Lower leg skin (tissue), 4 donors: Measurements from ENCODE around the gene DMRTB1. TPM values are rescaled to one million over a fixed set of nuclear protein-coding genes. Genes with fewer than 3 reads are reported as not detected.

Experiments used
- DNase-seq, 2 donors: peaks; one replicate each; pipeline ENCODE4 v3.0.0-alpha.2; 2019; ENCODE audit warnings: low spot score in 2 of 2
- H3K4me3 ChIP-seq: fragments of 200-600 bp; sonication (generic); 2 replicates; pipeline ENCODE4 v1.5.1; 2017; ENCODE audit warnings: mild to moderate bottlenecking, low read depth; ENCODE audit not compliant: poor library complexity, severe bottlenecking
- POLR2A ChIP-seq, 2 donors: fragments of 450-650 bp; IDR thresholded peaks; one replicate each; pipeline ENCODE4 v1.6.1; 2016 to 2017; ENCODE audit warnings: antibody characterized with exemption in 2 of 2, mild to moderate bottlenecking in 1 of 2, moderate library complexity in 1 of 2
- WGBS, 2 donors: methylation state at CpG; one replicate each; pipeline ENCODE4 v1.1.5; 2018; 5-methylcytosine and 5-hydroxymethylcytosine counted together
- intact Hi-C: fragments of 100-400 bp; cut with DNase I; formaldehyde crosslinking; loops from one replicate; pipeline ENCODE4 v1.15.0; 2023; ENCODE audit warnings: low total_unique reads
- total RNA-seq, 4 donors: library from RNA; depleted of rRNA; stranded (reverse); fragments of >200 nt; gene quantifications; one replicate each; pipeline ENCODE4 v1.1.0, GENCODE V29; 2016
- TF ChIP-seq, protein P1 (sequence below), 3 donors: fragments of 450-650 bp; IDR thresholded peaks; one replicate each; pipeline ENCODE4 v1.5.1; 2016; ENCODE audit warnings: antibody characterized with exemption in 3 of 3, mild to moderate bottlenecking in 3 of 3, moderate library complexity in 2 of 3

Gene DMRTB1
- total RNA-seq, 4 donors from 2014 or later = not detected

DNA sequence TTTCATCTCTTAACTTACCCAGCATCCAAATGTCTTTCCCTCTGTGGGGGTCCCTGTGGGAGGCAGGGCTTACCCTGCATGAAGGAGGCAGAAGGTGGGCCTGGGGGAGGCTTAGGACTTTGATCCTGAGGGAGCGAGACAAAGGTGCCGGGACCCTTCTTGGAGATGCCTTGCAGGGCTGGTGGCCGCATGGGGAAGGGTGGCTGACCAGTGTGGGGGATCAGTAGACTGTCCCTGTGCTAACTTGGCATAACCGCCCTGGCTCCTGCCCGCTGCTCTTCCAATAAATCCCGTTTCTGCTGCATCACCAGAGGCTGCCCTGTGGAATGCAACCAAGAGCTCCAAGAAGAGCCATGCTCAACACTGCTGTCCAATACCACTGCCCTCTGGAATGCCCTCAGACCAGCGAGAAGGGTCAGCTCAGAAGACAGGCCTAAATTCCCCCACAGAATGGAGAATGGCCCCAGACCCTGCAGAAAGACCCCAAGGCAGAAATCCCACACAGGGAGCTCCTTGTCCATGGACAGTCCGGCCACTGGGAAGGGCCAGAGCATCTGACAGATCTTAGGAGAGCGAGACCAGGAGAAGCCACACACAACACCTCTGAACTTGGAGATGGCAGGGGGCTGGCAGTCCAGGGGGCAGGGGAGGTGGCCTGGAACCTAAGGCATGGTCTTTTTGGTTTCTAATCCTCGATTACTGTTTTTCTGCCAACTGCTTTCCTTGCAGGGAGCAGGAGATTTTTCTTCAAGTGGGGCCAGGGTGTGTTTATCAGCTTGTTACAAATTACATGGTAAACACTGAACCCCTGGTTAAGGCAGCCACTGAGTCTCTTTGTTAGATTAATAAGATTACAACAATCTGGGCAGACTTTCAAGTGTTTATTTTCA, 46.7 kb upstream of the DMRTB1 start:
- DNase-seq = peak in 1 of 2 donors; percentile 70
- H3K4me3 ChIP-seq = no peak overlapping the region
- TF ChIP-seq, protein P1, sequence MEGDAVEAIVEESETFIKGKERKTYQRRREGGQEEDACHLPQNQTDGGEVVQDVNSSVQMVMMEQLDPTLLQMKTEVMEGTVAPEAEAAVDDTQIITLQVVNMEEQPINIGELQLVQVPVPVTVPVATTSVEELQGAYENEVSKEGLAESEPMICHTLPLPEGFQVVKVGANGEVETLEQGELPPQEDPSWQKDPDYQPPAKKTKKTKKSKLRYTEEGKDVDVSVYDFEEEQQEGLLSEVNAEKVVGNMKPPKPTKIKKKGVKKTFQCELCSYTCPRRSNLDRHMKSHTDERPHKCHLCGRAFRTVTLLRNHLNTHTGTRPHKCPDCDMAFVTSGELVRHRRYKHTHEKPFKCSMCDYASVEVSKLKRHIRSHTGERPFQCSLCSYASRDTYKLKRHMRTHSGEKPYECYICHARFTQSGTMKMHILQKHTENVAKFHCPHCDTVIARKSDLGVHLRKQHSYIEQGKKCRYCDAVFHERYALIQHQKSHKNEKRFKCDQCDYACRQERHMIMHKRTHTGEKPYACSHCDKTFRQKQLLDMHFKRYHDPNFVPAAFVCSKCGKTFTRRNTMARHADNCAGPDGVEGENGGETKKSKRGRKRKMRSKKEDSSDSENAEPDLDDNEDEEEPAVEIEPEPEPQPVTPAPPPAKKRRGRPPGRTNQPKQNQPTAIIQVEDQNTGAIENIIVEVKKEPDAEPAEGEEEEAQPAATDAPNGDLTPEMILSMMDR (IDR thresholded peaks at IDR 0.05) = no peak
- no peak for TF ChIP-seq POLR2A (IDR thresholded peaks at IDR 0.05)
- 89% methylated on average over 10 of the region's 10 CpGs for WGBS, 2 donors
- intact Hi-C loops = no loop called here

DNA sequence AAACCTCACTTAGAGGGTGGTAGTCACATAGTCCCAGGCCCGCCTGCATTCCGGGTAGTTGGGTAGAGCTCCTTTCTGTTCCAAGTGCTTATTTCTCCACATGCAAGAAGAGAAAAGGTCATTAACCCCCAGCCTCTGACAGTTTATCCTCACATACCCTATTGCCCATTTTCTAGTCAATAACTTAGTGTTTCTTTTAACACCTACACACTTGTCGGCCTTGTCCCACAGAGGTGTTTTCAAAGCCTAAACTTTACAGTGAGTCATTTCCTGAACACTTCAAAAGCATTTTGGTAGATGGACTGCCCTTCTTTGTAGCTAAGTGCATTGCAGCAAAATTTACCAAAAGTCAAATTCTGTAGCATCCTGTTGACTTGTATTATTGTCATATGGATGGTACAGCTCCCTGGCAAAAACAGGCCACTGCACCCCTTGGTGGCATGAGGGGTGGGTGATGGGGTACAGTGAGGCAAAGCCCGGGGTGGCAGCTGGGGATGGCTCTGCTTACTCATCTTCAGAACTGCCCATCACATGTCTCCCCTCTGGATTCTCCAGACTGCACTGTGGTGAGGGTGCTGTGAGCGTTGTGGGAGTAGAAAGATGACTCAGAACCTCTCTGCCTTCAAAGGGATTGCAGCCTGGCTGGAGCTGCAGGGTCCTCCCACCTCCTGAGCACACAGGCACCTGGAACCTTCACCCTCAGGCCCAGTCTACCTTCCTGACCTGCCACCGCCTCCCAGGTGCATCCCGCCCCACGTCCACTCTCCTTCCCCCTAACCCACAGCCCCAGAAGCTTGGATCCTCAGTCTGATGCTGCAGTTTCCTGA, 45.8 kb upstream of the DMRTB1 start:
- WGBS, 2 donors = 75 to 82% methylated on average over 8 of the region's 8 CpGs
- intact Hi-C loops = no loop called here
- no peak overlapping the region for H3K4me3 ChIP-seq
- no peak for TF ChIP-seq POLR2A (IDR thresholded peaks at IDR 0.05)
- TF ChIP-seq, protein P1 (IDR thresholded peaks at IDR 0.05) = no peak
- DNase-seq = peak in 1 of 2 donors; percentile 77

DNA sequence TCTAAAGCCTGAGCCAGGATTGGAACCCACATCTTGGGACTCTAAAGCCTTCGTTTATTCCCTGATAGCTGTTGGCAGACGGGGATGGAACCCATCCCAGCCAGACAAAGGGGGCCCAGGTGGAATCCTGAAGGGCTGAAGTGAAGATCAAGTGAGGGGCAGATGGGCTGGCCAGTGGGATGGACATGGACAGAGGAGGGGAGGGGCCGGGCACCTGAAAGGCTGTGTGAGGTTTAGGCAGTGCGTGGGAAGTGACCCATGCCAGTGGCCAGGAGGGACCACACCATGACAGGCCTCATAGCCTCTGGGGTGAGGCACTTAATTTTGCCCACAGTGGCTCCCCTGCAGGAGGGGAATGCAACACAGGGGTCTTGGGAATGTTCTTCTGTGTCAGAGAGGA, 44.6 kb upstream of the DMRTB1 start:
- TF ChIP-seq, protein P1 (IDR thresholded peaks at IDR 0.05) = no peak
- TF ChIP-seq POLR2A (IDR thresholded peaks at IDR 0.05) = no peak
- 94 to 96% methylated on average over 4 of the region's 4 CpGs for WGBS, 2 donors
- no peak overlapping the region for H3K4me3 ChIP-seq
- peak in 1 of 2 donors; percentile 81 for DNase-seq
- intact Hi-C loops = no loop called here

DNA sequence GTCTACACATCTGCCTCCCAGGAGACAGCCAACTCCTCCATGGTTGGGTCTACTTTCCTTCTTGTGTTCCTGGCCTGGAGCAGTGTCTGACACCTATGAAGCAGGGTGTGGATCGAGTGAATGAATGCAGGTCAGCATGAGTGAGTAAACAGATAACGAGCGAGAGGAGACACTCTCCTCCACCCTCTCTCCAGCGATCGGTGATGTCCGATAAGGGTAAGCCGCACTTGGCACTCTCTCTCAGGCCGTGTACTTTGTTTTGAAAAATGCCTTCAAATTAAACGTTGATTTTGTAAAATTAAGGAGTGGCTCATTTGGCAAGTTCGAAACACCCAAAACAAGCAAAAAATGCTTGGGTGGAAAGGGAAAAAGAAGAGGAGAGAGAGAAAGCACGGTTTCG, 43.8 kb upstream of the DMRTB1 start:
- intact Hi-C loops = no loop called here
- 86 to 89% methylated on average over 12 of the region's 12 CpGs for WGBS, 2 donors
- TF ChIP-seq, protein P1 (IDR thresholded peaks at IDR 0.05) = no peak
- TF ChIP-seq POLR2A (IDR thresholded peaks at IDR 0.05) = no peak

DNA sequence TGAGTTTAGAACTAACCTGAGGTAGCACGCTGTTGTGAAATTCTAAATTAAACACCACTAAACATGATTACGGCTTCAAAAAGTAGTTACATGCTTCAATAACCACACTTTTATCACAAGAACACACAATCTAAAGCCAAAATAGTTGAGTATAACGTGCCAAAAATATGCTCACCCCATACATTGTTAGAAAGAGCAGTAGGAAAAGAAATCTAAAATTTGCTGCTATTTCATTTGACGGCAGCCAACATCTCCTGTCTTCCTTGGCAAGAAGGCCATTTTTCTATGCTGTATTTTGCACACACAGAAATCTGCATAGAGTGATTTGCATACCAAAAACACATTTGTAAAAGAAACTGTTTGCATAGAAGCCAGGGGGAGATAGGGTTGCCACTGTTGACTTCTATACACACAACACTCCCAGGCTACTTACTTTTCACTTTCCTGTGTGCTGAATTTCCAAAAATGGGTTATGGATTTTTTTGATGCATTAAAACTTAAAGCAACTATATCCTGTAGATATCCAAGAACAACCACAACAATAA, 42.9 kb upstream of the DMRTB1 start:
- intact Hi-C loops = no loop called here
- no peak for TF ChIP-seq POLR2A (IDR thresholded peaks at IDR 0.05)
- TF ChIP-seq, protein P1 (IDR thresholded peaks at IDR 0.05) = no peak
- DNase-seq = no peak
- H3K4me3 ChIP-seq = no peak overlapping the region
- WGBS, 2 donors = 68 to 72% methylated on average over 4 of the region's 4 CpGs

More for the DNA sequence above, 43.8 kb upstream of the DMRTB1 start:
- peak in 1 of 2 donors; percentile 65 for DNase-seq
- no peak overlapping the region for H3K4me3 ChIP-seq
